A673 (cell line): ENCODE results near the gene PRR20B.
"Not testable (repeated sequence)": the region's sequence is repeated elsewhere in the genome, so short reads cannot be mapped to it uniquely, and the experiment has no call there.

Experiments
- EZH2 ChIP-seq: fragments of 200-600 bp; sonication (generic); IDR thresholded peaks from 2 replicates; pipeline ENCODE4 v1.6.1; 2017; ENCODE audit warnings: borderline replicate concordance, low read depth, mild to moderate bottlenecking, mixed read lengths, antibody characterized with exemption, low read length; ENCODE audit not compliant: poor library complexity, severe bottlenecking
- TF ChIP-seq, protein P1 (sequence below): fragments of 300-800, 200-600 bp; sonication (generic); conservative IDR thresholded peaks from 2 replicates; pipeline ENCODE4 v1.5.1; 2017; ENCODE audit warnings: low read depth, mild to moderate bottlenecking, antibody characterized with exemption, low read length, moderate library complexity, mixed read lengths

DNA sequence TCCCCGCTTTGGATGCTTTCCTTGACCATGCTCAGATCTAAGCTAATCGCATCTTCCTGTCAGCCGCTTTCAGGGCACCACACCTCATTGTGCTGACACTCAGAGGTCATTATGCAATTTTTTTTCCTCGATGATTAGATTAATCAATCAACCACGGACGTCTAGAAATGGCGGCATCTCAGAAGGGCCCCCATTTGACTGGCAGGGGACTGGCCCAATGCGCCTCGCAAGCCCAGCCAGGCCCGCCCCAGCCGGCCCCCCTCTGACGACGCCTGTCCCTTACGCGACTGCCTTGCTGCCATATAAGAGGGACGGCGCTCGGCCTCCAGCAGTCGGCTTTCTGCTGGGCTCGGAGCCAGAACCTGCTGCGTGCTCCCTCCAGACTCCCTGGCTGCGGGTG lies 19.6 kb downstream of the PRR20B start, which contains the start of gene PRR20E:
- TF ChIP-seq EZH2 = not testable (repeated sequence)
- TF ChIP-seq, protein P1, sequence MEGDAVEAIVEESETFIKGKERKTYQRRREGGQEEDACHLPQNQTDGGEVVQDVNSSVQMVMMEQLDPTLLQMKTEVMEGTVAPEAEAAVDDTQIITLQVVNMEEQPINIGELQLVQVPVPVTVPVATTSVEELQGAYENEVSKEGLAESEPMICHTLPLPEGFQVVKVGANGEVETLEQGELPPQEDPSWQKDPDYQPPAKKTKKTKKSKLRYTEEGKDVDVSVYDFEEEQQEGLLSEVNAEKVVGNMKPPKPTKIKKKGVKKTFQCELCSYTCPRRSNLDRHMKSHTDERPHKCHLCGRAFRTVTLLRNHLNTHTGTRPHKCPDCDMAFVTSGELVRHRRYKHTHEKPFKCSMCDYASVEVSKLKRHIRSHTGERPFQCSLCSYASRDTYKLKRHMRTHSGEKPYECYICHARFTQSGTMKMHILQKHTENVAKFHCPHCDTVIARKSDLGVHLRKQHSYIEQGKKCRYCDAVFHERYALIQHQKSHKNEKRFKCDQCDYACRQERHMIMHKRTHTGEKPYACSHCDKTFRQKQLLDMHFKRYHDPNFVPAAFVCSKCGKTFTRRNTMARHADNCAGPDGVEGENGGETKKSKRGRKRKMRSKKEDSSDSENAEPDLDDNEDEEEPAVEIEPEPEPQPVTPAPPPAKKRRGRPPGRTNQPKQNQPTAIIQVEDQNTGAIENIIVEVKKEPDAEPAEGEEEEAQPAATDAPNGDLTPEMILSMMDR = not testable (repeated sequence)
